Epithelial cell of esophagus (primary cell): ENCODE data around the gene AKR1C3.
"Not testable (repeated sequence)": the region's sequence is repeated elsewhere in the genome, so short reads cannot be mapped to it uniquely, and the experiment has no call there.

ENCODE experiments used
- DNase-seq: peaks from one replicate; pipeline ENCODE4 v3.0.0; 2010; ENCODE audit warnings: low read depth
- H3K4me3 ChIP-seq: 2 replicates; pipeline ENCODE4 v1.5.1; 2011; ENCODE audit warnings: mild to moderate bottlenecking, low read length, control low read depth
- CTCF ChIP-seq: IDR thresholded peaks from 2 replicates; pipeline ENCODE4 v1.5.1; 2011; ENCODE audit warnings: low read depth, mild to moderate bottlenecking, low read length, control low read depth, inconsistent platforms; ENCODE audit not compliant: insufficient read depth; ENCODE audit errors: missing control alignments

AKR1C3 gene

DNA sequence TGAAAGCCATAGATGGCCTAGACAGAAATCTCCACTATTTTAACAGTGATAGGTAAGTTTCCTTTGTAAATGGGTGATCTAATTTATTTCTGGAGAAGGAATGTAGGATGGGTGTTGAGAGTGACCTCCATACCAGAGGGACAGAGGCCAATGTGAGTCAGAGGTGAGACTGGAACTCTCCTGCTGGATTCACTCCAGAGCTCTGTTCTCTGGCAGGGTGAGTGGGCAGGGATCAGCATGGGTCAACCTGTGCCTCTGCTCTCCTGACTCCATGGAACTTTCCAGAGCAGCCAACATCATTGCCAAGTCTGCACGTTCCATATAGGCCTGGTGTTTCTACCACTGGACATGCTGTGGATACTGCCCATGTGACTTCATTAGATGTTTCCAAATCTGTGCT lies 11.4 kb downstream of the AKR1C3 start:
- no peak overlapping the region for H3K4me3 ChIP-seq
- no peak for TF ChIP-seq CTCF
- no peak for DNase-seq

- H3K4me3 ChIP-seq = no peak overlapping the region
- no peak for DNase-seq
- no peak for TF ChIP-seq CTCF
These were observed 12.3 kb downstream of the AKR1C3 start for GRCh38 chr10:5106553-5106952.

DNA sequence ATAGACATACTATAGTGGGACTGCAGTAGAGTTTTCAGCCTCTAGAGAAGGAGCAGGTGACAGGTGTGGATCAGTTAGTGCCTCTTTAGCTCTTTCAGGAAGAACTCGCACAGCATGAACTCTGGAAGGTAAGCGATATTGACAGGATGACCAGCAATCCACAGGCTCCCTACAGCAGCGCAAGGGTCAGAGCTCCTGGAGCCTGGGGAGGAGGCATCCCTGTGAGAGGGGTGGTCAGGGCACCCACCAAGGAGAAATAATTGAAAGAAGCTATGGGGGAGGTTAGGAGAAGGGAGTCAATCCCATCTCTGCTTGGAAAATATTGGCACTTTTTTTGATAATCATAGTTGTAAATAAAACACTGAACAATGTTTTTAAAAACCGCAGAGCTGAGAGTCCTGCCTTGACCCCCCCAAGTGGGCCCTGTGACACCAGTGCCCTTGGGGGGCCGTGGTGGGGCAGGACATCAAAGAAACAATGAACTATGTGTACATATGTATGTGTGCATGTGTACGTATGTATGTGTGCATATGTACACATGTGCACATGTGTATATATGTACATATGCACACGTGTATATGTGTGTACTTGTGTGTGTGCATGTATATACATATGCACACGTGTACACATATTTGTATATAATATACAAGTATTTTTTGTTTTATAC lies 13.8 kb downstream of the AKR1C3 start:
- no peak for TF ChIP-seq CTCF
- no peak for DNase-seq
- H3K4me3 ChIP-seq = no peak overlapping the region

DNA sequence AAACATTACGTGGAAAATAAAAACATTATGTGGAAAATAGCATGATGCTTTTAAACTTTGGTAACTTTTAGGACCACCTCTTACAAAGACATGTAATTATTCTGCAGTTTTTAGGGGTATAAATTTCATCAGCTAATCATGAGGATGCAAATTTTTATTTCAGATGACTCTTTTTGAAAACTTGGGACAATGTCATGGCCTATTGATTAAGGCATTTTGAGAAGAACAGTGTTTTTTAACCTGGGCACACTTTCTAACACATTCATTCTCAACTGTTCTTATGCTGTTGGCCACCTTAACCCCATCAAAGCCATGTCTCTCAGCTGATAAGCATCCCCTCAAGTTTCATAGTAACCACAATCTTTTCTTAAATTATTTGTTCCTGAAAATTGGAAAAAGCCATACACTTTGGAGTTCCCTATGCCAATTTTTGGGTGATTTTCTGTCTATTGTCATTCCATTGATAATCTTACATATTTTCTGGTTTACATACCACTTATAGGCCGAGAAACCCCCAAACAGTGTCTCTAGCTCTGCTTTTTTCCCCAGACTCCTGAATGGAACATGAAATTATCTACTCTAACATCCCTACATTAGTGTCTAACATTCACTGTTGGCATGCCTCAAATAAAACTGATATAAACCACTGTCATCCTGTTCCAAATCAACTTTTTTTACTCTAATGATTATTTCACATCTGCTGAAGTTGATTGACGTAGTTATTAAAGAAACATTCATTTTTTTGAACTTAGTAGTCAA lies 14.6 kb downstream of the AKR1C3 start:
- TF ChIP-seq CTCF = no peak
- DNase-seq = no peak
- H3K4me3 ChIP-seq = no peak overlapping the region

- not testable (repeated sequence) for H3K4me3 ChIP-seq, DNase-seq
These were observed 15.6 kb downstream of the AKR1C3 start for GRCh38 chr10:5109861-5110260.

GRCh38 chr10:5116621-5117020 lies 22.4 kb downstream of the AKR1C3 start:
- H3K4me3 ChIP-seq = no peak overlapping the region

DNA sequence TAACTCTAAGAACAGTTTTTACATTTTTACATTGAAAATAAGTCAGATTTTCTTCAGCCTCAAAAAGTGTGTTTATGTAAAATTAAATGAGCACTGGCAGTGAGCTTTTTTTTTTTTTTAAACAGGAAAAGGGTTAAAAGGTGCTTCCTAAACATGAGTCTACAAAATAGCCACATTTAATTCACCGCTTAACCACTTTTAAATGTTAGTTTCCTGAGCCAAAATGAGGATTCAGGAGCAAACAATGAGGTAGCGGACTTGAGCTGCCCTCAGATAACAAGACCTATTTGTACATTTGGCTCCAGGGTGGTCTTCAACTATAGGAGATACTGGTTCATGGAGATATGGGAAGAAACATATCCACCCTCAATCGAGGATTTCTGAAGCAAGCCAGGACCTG lies 22.8 kb downstream of the AKR1C3 start:
- no peak overlapping the region for H3K4me3 ChIP-seq
- DNase-seq = no peak
- no peak for TF ChIP-seq CTCF

More at GRCh38 chr10:5116621-5117020, 22.4 kb downstream of the AKR1C3 start:
- DNase-seq = no peak
- no peak for TF ChIP-seq CTCF

DNA sequence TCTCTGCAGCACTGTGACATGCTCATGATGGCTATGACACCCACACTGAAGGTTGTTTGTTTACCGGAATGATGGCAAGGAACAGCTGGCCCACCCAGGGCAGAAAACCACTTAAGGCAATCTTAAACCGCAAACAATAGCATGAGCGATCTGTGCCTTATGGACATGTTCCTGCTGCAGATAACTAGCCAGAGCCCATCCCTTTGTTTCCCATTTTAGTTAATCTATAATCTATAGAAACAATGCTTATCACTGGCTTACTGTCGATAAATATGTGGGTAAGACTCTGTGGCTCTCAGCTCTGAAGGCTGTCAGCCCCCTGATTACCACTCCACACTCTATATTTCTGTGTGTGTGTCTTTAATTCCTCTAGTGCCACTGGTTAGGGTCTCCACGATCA lies 25.8 kb downstream of the AKR1C3 start:
- H3K4me3 ChIP-seq, DNase-seq: not testable (repeated sequence)
